HEK293 (cell line): Measurements from ENCODE around the gene SCTR.

Experiments
- ZNF146 ChIP-seq: fragments of 450-650 bp; formaldehyde crosslinking; IDR thresholded peaks from 2 replicates; pipeline ENCODE4 v1.5.1; 2016; ENCODE audit warnings: missing biosample characterization, missing genetic modification characterization
- ZNF335 ChIP-seq: fragments of 450-650 bp; formaldehyde crosslinking; conservative IDR thresholded peaks from 2 replicates; pipeline ENCODE4 v1.5.1; 2016; ENCODE audit warnings: missing biosample characterization, missing genetic modification characterization
- ZNF341 ChIP-seq: fragments of 450-650 bp; formaldehyde crosslinking; IDR thresholded peaks from 2 replicates; pipeline ENCODE4; 2016; ENCODE audit warnings: low read depth, missing biosample characterization, missing genetic modification characterization
- TF ChIP-seq, protein P1 (sequence below): fragments of 450-650 bp; formaldehyde crosslinking; IDR thresholded peaks from 2 replicates; pipeline ENCODE4 v1.5.1; 2017; ENCODE audit warnings: missing biosample characterization, mild to moderate bottlenecking, missing genetic modification characterization, moderate library complexity
- TF ChIP-seq, protein P2 (sequence below): fragments of 450-650 bp; formaldehyde crosslinking; IDR thresholded peaks from 2 replicates; pipeline ENCODE4 v1.5.1; 2016; ENCODE audit warnings: missing biosample characterization, missing genetic modification characterization

DNA sequence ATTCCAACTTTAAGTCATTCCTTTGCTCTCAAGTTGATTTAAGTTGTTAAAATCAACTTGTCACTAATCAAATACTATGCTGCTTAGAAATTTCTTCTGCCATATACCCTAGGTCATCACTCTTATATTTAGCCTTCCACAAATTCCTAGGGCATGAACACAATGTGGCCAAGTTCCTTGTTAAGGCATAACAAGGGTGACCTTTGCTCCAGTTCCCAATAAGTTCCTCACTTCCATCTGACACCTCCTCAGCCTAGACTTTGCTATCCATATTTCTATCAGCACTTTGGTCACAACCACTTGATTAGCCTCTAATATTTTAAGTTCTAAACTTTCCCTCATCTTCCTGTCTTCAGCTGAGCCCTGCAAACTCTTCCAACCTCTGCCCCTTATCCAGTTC, 102.5 kb downstream of the SCTR start:
- TF ChIP-seq, protein P1, sequence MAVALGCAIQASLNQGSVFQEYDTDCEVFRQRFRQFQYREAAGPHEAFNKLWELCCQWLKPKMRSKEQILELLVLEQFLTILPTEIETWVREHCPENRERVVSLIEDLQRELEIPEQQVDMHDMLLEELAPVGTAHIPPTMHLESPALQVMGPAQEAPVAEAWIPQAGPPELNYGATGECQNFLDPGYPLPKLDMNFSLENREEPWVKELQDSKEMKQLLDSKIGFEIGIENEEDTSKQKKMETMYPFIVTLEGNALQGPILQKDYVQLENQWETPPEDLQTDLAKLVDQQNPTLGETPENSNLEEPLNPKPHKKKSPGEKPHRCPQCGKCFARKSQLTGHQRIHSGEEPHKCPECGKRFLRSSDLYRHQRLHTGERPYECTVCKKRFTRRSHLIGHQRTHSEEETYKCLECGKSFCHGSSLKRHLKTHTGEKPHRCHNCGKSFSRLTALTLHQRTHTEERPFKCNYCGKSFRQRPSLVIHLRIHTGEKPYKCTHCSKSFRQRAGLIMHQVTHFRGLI (tag by site-specific recombination): no peak
- no peak for TF ChIP-seq ZNF335
- TF ChIP-seq, protein P2, sequence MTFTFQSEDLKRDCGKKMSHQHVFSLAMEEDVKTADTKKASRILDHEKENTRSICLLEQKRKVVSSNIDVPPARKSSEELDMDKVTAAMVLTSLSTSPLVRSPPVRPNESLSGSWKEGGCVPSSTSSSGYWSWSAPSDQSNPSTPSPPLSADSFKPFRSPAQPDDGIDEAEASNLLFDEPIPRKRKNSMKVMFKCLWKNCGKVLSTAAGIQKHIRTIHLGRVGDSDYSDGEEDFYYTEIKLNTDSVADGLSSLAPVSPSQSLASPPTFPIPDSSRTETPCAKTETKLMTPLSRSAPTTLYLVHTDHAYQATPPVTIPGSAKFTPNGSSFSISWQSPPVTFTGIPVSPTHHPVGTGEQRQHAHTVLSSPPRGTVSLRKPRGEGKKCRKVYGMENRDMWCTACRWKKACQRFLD (tag by site-specific recombination): no peak
- no peak for TF ChIP-seq ZNF146 (tag by site-specific recombination)
- TF ChIP-seq ZNF341 (tag by site-specific recombination): no peak
